ENCODE data around the gene NDUFAF2. TPM values are rescaled to one million over a fixed set of nuclear protein-coding genes. Genes with fewer than 3 reads are reported as not detected.
"Not testable (repeated sequence)": the region's sequence is repeated elsewhere in the genome, so short reads cannot be mapped to it uniquely, and the experiment has no call there.

Gene NDUFAF2
- total RNA-seq, 1 donor from 2014 or later: 38.0 TPM

DNA sequence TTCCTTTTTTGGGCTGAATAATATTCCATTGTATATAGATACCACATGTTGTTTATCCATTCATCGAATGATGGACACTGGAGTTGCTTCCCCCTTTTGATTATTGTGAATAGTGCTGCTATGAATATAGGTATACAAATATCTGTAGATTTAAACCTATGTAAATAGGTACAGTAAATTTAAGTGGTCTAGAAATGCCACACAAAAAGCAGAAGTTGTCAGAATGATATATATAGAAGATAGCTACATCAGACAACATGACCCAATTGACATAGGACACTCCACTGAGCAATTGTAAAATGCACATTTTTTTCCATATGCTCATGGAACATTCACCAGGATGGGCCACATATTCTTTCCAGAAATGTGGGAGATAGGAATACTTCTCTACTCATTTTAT, 139.7 kb downstream of the NDUFAF2 start:
- no peak overlapping the region for H3K4me3 Mint-ChIP-seq
- no peaks in the 10 kb centered on the region for H3K27me3 Mint-ChIP-seq
- H3K27ac Mint-ChIP-seq: no peak overlapping the region
- H3K4me1 Mint-ChIP-seq: no peaks in the 10 kb centered on the region
- H3K9me3 Mint-ChIP-seq: peaks cover 3% of the 10 kb centered on the region
- no peak for DNase-seq
- peaks cover 2% of the 10 kb centered on the region for H3K36me3 Mint-ChIP-seq (ENCODE audit: low read depth)
- intact Hi-C loops (cut with micrococcal nuclease): no loop called here

DNA sequence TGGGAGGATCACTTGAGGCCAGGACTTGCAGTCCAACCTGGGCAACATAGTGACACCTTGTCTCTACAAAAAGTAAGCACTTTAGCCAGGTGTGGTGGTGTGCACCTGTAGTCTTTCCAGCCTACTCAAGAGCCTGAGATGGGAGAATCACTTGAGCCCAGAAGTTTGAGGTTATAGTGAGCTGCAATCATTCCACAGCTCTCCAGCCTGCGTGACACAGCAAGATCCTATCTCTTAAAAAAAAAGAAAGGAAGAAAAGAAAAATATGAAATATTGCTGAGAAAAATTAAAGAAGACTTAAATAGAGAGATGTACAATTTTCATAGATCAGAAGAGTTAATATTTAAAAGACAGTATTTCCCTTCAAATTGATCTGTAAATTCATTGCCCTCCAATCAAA, 140.9 kb downstream of the NDUFAF2 start:
- Mint-ChIP-seq H3K27me3 (no peaks in the 10 kb centered on the region), H3K4me1 (no peaks in the 10 kb centered on the region)
- intact Hi-C loops (cut with micrococcal nuclease): no loop called here

DNA sequence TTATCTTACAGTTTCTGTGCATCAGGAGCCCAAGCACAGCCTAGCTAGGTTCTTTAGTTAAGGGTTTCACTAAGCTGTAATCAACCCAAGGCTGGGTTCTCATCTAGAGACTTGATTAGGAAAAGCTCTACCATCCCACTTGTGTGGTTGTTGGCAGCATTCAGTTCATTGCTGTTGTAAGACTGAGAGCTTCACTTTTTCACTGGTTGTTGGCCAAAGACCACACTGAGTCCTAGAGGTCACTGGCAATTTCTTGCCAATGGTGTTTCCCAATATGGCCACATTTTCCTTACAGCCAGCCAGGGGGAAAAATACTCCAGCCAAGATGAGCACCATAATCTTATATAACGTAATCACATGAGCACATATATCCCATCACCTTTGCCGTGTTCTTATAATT, 142.9 kb downstream of the NDUFAF2 start:
- no peaks in the 10 kb centered on the region for H3K4me1 Mint-ChIP-seq
- peaks cover 2% of the 10 kb centered on the region for H3K36me3 Mint-ChIP-seq (ENCODE audit: low read depth)
- intact Hi-C loops (cut with micrococcal nuclease): no loop called here
- H3K9me3 Mint-ChIP-seq: peaks cover 12% of the 10 kb centered on the region
- no peak overlapping the region for H3K27ac Mint-ChIP-seq
- no peaks in the 10 kb centered on the region for H3K27me3 Mint-ChIP-seq
- H3K4me3 Mint-ChIP-seq: no peak overlapping the region
- DNase-seq: no peak

More for the DNA sequence above, 140.9 kb downstream of the NDUFAF2 start:
- DNase-seq: no peak
- no peak overlapping the region for H3K4me3 Mint-ChIP-seq
- H3K9me3 Mint-ChIP-seq: peaks cover 3% of the 10 kb centered on the region
- H3K27ac Mint-ChIP-seq: no peak overlapping the region
- peaks cover 2% of the 10 kb centered on the region for H3K36me3 Mint-ChIP-seq (ENCODE audit: low read depth)

DNA sequence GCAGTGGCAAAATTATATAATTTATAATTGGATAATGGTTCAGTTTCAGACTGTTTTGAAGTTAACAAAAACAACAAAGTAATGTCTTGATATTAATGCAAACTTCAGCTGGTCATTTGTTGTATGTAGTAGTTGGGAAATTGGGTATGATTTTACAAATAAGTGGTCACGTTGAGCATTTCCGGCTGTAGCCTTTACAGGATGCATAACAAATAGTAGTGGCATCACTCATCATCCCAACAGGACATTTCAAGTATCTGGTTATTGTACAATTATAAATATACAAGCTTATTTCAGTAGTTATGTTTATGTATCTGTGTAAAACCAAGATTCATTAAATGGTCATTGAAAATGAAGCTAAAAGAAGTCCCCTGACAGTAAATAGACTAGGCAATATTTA, 144.3 kb downstream of the NDUFAF2 start:
- Mint-ChIP-seq H3K36me3 (ENCODE audit: low read depth) (peaks cover 3% of the 10 kb centered on the region), H3K27ac (no peak overlapping the region), H3K4me1 (no peaks in the 10 kb centered on the region), H3K27me3 (no peaks in the 10 kb centered on the region), H3K9me3 (peaks cover 18% of the 10 kb centered on the region), H3K4me3 (no peak overlapping the region)
- intact Hi-C loops (cut with micrococcal nuclease): no loop called here
- DNase-seq: no peak

DNA sequence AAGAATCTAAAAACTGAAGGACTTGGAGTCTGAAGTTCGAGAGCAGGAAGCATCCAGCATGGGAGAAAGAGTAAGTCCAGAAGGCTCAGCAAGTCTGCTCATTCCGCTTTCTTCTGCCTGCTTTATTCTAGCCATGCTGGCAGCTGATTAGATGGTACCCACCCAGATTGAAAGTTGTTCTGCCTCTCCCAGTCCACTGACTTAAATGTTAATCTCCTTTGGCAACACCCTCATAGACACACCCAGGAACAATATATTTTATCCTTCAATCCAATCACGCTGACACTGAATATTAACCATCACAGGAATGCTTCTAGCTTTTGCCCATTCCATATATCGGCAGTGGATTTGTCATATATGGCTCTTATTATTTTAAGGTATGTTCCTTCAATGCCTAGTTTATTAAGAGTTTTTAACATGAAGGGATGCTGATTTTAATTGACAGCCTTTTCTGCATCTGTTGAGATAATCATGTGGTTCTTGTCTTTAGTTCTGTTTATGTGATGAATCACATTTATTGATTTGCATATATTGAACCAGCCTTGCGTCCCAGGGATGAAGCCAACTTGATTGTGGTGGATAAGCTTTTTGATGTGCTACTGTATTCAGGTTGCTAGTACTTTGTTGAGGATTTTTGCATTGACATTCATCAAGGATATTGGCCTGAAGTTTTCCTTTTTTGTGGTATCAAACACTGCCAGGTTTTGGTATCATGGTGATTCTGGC, 148.2 kb downstream of the NDUFAF2 start:
- H3K4me1 Mint-ChIP-seq; H3K27ac Mint-ChIP-seq; DNase-seq; intact Hi-C loops (cut with micrococcal nuclease); H3K36me3 Mint-ChIP-seq (ENCODE audit: low read depth); H3K4me3 Mint-ChIP-seq; H3K27me3 Mint-ChIP-seq: not testable (repeated sequence)
- H3K9me3 Mint-ChIP-seq: peaks cover 16% of the 10 kb centered on the region

DNA sequence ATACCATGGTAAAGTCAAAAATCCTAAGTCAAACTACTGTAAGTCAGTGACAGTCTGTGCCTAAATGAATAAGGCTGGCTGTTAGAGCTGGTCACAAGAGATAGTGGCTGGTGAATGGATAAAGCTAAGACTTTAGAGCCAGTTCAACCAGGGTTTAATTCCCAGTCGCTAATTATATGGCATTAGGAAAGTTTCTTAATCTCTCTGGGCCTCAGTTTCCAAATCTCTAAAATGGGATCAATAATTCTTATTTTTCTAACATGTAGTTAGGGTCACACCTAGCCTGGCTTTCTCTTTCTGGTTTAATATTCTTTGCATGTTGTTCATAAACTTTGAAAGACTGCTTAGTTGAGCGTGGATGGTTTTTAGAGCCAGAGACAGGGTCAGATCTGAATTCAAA, 152.5 kb downstream of the NDUFAF2 start:
- H3K27me3 Mint-ChIP-seq: no peaks in the 10 kb centered on the region
- peaks cover 11% of the 10 kb centered on the region for H3K9me3 Mint-ChIP-seq
- no peak overlapping the region for H3K27ac Mint-ChIP-seq
- no peak for DNase-seq
- H3K36me3 Mint-ChIP-seq (ENCODE audit: low read depth): peaks cover 3% of the 10 kb centered on the region
- H3K4me1 Mint-ChIP-seq: no peaks in the 10 kb centered on the region
- H3K4me3 Mint-ChIP-seq: no peak overlapping the region
- intact Hi-C loops (cut with micrococcal nuclease): no loop called here

DNA sequence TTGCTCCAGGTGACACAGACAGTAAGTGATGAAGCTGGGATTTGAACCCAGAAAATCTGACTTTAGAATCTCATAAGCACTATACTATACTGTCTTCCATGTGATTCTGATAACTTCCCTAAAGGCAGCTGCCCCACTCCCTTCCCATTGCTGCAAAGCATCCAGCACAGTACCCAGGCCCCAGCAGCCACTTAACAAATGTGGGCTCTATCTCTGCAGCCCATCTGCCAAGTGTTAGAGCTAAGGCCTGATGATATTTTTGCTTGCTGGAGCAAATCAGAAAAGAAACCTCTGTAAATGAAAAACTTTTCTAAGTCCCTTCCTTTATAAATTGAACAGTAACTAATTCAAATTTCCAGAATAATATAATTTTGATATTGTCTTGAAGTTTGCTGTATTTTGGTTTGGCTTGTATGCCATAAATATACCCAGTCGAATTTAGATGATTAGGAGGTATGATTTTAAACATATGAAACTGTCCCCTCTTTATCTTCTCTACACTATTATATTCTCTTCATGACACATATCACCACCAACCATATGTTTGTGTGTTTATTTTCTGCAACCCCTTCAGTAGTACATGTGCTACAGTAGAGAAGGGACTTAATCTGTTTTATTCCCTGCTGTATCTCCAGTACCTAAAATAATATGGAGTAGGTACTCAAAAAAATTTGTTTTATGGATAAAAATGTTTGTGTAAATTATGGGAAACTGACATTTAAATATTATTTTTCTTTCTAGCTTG, 153.4 kb downstream of the NDUFAF2 start:
- intact Hi-C loops (cut with micrococcal nuclease): no loop called here
- H3K4me1 Mint-ChIP-seq: no peaks in the 10 kb centered on the region
- no peak for DNase-seq
- no peak overlapping the region for H3K4me3 Mint-ChIP-seq
- peaks cover 7% of the 10 kb centered on the region for H3K9me3 Mint-ChIP-seq
- H3K27me3 Mint-ChIP-seq: no peaks in the 10 kb centered on the region
- H3K36me3 Mint-ChIP-seq (ENCODE audit: low read depth): peaks cover 3% of the 10 kb centered on the region
- no peak overlapping the region for H3K27ac Mint-ChIP-seq

DNA sequence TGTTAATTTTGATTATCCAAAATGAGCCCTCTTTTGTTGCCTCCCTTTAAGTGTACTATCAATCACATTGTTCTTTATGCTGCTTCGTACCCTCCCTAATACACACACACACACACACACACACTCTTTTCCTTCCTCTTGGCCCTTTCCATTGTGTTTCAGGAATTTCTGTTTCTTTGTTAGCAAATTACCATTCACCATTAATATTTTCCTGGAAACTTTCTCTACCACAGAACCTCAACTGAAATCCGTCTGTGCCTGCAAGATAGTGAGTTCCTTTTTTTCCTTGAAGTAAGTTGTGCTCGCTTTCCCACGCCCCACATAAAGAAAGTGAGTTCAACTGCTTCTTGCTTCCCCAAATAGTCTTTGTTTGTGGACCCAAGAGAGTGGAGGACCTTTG, 155.4 kb downstream of the NDUFAF2 start:
- Mint-ChIP-seq H3K9me3 (no peaks in the 10 kb centered on the region), H3K4me3 (no peak overlapping the region), H3K27ac (no peak overlapping the region), H3K36me3 (ENCODE audit: low read depth) (peaks cover 1% of the 10 kb centered on the region), H3K4me1 (no peaks in the 10 kb centered on the region), H3K27me3 (no peaks in the 10 kb centered on the region)
- DNase-seq: no peak
- intact Hi-C loops (cut with micrococcal nuclease): no loop called here

DNA sequence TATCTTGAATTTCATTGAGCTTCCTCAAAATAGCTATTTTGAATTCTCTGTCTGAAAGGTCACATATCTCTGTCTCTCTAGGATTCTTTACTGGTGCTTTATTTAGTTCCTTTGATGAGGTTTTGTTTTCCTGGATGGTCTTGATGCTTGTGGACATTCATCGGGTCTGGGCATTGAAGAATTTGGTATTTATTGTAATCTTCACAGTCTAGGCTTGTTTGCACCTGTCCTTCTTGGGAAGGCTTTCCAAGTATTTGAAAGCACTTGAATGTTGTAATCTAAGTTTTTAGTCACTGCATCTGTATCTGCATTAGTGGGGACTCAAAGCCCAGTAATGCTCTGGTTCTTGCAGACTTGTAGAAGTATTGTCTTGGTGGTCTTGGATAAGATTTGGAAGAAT, 169.4 kb downstream of the NDUFAF2 start:
- Mint-ChIP-seq H3K4me3 (no peak overlapping the region), H3K27me3 (no peaks in the 10 kb centered on the region), H3K36me3 (ENCODE audit: low read depth) (peaks cover 1% of the 10 kb centered on the region), H3K4me1 (peaks cover 2% of the 10 kb centered on the region), H3K9me3 (peaks cover 12% of the 10 kb centered on the region), H3K27ac (no peak overlapping the region)
- DNase-seq: no peak
- intact Hi-C loops (cut with micrococcal nuclease): no loop called here

DNA sequence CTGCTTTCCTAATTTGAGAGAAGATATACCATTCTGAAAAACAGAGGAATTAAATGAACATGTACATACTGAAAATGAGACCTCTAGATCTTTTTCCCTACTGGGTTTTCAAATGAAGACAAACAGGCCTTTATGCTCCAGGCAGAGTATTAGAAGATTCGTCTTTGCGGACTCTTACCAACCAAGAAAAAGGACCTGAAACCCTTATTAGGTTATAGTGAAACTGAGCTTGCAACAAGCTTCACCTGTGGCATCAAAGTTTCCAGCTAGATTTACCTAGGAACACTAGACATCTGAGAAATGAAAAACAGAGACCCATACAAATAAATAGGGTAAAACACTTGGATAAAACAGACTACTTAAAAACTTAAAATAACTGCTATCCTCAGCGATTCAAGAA, 171.0 kb downstream of the NDUFAF2 start:
- no peak for DNase-seq
- Mint-ChIP-seq H3K27ac (no peak overlapping the region), H3K4me3 (no peak overlapping the region), H3K27me3 (no peaks in the 10 kb centered on the region), H3K9me3 (peaks cover 12% of the 10 kb centered on the region), H3K4me1 (peaks cover 2% of the 10 kb centered on the region), H3K36me3 (ENCODE audit: low read depth) (peaks cover 1% of the 10 kb centered on the region)
- intact Hi-C loops (cut with micrococcal nuclease): no loop called here

DNA sequence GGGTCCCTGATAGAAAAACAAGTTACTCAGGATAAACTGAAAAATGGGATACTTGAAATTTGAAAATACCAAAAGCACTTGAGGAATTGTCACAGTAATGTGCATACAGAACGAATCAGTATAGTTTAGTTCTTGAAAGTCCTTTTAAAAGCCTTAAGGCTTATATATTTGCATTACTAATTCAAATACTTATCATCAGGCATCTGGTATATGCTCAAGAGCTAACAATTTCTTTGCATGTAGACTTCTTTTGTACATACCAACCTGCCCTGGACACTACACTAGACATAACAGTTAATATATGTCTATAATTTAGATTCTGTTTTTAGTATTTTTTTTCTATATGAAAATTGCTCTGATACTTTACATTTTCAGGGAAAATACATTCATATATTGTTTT, 174.1 kb downstream of the NDUFAF2 start:
- Mint-ChIP-seq H3K27ac (no peak overlapping the region), H3K4me3 (no peak overlapping the region), H3K9me3 (peaks cover 9% of the 10 kb centered on the region), H3K36me3 (ENCODE audit: low read depth) (peaks cover 1% of the 10 kb centered on the region), H3K4me1 (no peaks in the 10 kb centered on the region), H3K27me3 (no peaks in the 10 kb centered on the region)
- intact Hi-C loops (cut with micrococcal nuclease): no loop called here
- DNase-seq: no peak

DNA sequence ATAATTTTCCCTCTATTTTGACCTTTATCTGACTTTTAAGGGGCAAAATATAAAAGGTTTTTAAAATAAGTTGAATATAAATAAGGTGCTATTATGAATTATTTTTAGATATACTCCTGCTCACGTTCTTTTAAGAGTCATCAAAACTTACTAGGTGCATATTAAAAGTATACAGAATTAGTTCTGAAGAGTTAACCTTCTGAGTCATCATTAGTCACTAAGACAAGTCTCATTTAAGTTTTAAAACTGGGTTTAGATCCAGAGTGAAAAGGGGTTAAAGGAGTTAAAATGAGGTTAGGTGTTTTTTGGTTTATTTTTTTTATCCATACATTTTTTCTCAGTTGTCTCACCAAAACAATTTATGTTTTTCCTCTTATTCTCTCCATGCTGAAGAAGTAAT, 175.5 kb downstream of the NDUFAF2 start:
- no peaks in the 10 kb centered on the region for H3K9me3 Mint-ChIP-seq
- H3K27me3 Mint-ChIP-seq: no peaks in the 10 kb centered on the region
- no peak overlapping the region for H3K27ac Mint-ChIP-seq
- no peak overlapping the region for H3K4me3 Mint-ChIP-seq
- DNase-seq: no peak
- no peaks in the 10 kb centered on the region for H3K36me3 Mint-ChIP-seq (ENCODE audit: low read depth)
- intact Hi-C loops (cut with micrococcal nuclease): no loop called here
- no peaks in the 10 kb centered on the region for H3K4me1 Mint-ChIP-seq

DNA sequence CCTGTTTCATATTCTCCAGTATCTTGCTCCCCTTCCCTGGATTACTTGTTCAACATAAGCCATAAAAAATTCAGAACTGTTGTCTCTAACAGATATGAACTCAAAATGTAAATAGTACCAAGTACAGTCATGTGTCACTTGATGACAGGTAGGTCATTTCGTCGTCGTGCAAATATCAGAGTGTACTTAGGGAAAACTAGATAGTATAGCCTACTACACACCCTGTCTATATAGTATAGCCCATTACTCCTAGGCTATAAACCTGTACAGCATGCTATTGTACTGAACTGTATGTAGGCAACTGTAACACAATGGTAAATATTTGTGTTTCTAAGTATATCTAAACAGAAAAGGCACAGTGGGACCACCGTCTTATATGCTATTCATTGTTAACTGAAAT, 178.1 kb downstream of the NDUFAF2 start:
- H3K4me1 Mint-ChIP-seq: no peaks in the 10 kb centered on the region
- H3K4me3 Mint-ChIP-seq: no peak overlapping the region
- intact Hi-C loops (cut with micrococcal nuclease): no loop called here
- H3K27me3 Mint-ChIP-seq: no peaks in the 10 kb centered on the region
- DNase-seq: no peak
- H3K36me3 Mint-ChIP-seq (ENCODE audit: low read depth): no peaks in the 10 kb centered on the region
- H3K27ac Mint-ChIP-seq: no peak overlapping the region
- no peaks in the 10 kb centered on the region for H3K9me3 Mint-ChIP-seq

DNA sequence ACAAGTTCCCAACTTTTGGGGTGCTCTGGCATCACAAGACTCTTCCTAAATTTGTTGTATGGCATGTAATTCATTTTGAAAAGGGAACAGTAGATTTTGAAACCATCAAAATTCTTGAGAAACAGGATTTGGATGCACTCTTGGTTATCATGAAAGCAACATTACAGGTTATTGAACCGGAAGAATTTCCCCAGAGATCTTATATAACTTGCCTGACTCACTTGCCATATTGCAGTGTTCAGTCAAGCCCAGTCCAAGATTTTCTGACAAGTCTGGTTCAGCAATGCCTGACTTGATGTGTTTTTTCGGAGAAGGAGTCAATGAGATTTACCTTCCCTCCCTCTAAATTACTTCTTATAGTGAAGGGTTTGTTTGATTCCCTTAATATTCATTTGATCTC, 185.3 kb downstream of the NDUFAF2 start:
- Mint-ChIP-seq H3K36me3 (ENCODE audit: low read depth) (no peaks in the 10 kb centered on the region), H3K9me3 (peaks cover 9% of the 10 kb centered on the region), H3K4me3 (no peak overlapping the region), H3K4me1 (no peaks in the 10 kb centered on the region), H3K27ac (no peak overlapping the region), H3K27me3 (no peaks in the 10 kb centered on the region)
- no peak for DNase-seq
- intact Hi-C loops (cut with micrococcal nuclease): no loop called here
